ENCODE data around the gene CNN3.

Gene CNN3

DNA sequence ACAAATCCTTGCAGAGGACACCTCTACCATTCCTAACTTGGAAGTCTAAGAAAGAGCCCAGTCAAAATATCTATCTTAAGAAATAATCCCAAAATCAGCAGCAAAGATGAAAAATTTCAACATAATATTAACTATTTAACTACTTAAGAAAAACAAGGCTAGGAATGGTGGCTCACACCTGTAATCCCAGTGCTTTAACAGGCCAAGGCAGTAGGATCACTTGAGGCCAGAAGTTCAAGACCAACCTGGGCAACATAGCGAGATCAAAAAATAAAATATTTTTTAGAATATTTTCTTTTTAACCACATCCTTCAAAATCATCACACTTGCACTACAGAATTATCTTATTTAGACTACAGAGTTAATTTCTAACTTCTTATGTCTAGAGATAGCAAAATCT is 4.9 kb downstream of the CNN3 start:
- H3K27ac ChIP-seq (ENCODE audit: low read length) = no peak overlapping the region
- no peak overlapping the region for H3K9ac ChIP-seq (ENCODE audit: low read length in 2 of 2)
- H3K4me3 ChIP-seq (ENCODE audit: low read length in 2 of 2) = no peak overlapping the region

GRCh38 chr1:94920061-94920460 is 6.8 kb downstream of the CNN3 start:
- Histone ChIP-seq H3K27me3 (ENCODE audit: control insufficient read depth in 1 of 2, insufficient read depth in 2 of 2, low read length in 2 of 2) (no peaks in the 10 kb centered on the region), H3K36me3 (ENCODE audit: control insufficient read depth in 2 of 2, insufficient read depth in 2 of 2, low read length in 2 of 2) (no peaks in the 10 kb centered on the region), H3K9me3 (ENCODE audit: control insufficient read depth in 2 of 2, low read length in 2 of 2) (no peaks in the 10 kb centered on the region), H3K4me3 (ENCODE audit: low read length in 2 of 2) (peak overlapping the region in 1 of 2 donors; percentile 12), H3K27ac (ENCODE audit: low read length) (no peak overlapping the region), H3K9ac (ENCODE audit: low read length in 2 of 2) (no peak overlapping the region), H3K4me1 (ENCODE audit: control insufficient read depth, insufficient read depth, low read length) (peaks cover 43% of the 10 kb centered on the region)

More for the DNA sequence above, 4.9 kb downstream of the CNN3 start:
- H3K27me3 ChIP-seq (ENCODE audit: control insufficient read depth in 1 of 2, insufficient read depth in 2 of 2, low read length in 2 of 2) = no peaks in the 10 kb centered on the region
- H3K4me1 ChIP-seq (ENCODE audit: control insufficient read depth, insufficient read depth, low read length) = peaks cover 34% of the 10 kb centered on the region
- no peaks in the 10 kb centered on the region for H3K9me3 ChIP-seq (ENCODE audit: control insufficient read depth in 2 of 2, low read length in 2 of 2)
- H3K36me3 ChIP-seq (ENCODE audit: control insufficient read depth in 2 of 2, insufficient read depth in 2 of 2, low read length in 2 of 2) = no peaks in the 10 kb centered on the region

- peaks cover 40% of the 10 kb centered on the region for H3K4me1 ChIP-seq (ENCODE audit: control insufficient read depth, insufficient read depth, low read length)
- no peaks in the 10 kb centered on the region for H3K27me3 ChIP-seq (ENCODE audit: control insufficient read depth in 1 of 2, insufficient read depth in 2 of 2, low read length in 2 of 2)
- no peak overlapping the region for H3K9ac ChIP-seq (ENCODE audit: low read length in 2 of 2)
- peak overlapping the region; percentile 12 to 17 for H3K4me3 ChIP-seq (ENCODE audit: low read length in 2 of 2)
- no peaks in the 10 kb centered on the region for H3K36me3 ChIP-seq (ENCODE audit: control insufficient read depth in 2 of 2, insufficient read depth in 2 of 2, low read length in 2 of 2)
- no peaks in the 10 kb centered on the region for H3K9me3 ChIP-seq (ENCODE audit: control insufficient read depth in 2 of 2, low read length in 2 of 2)
- peak overlapping the region; percentile 19 for H3K27ac ChIP-seq (ENCODE audit: low read length)
Observed at GRCh38 chr1:94919241-94920030, 7.5 kb downstream of the CNN3 start.

DNA sequence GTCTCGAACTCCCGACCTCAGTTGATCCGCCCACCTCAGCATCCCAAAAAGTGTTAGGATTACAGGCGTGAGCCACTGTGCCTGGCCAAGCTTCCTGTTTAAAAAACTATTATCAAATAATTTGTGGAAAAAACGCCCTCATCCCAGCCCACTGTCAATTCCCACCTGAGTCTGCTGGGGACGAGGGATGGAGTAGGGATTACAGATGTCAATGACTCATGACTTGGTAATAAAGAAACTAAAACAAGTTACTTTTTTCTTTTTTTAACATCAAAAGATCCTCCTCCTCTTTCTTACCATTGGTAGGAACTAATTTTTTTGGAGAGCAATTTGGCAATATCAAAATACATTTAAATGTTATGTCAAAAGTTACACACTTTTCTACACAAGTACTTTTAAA is 9.7 kb downstream of the CNN3 start:
- peaks cover 42% of the 10 kb centered on the region for H3K4me1 ChIP-seq (ENCODE audit: control insufficient read depth, insufficient read depth, low read length)

DNA sequence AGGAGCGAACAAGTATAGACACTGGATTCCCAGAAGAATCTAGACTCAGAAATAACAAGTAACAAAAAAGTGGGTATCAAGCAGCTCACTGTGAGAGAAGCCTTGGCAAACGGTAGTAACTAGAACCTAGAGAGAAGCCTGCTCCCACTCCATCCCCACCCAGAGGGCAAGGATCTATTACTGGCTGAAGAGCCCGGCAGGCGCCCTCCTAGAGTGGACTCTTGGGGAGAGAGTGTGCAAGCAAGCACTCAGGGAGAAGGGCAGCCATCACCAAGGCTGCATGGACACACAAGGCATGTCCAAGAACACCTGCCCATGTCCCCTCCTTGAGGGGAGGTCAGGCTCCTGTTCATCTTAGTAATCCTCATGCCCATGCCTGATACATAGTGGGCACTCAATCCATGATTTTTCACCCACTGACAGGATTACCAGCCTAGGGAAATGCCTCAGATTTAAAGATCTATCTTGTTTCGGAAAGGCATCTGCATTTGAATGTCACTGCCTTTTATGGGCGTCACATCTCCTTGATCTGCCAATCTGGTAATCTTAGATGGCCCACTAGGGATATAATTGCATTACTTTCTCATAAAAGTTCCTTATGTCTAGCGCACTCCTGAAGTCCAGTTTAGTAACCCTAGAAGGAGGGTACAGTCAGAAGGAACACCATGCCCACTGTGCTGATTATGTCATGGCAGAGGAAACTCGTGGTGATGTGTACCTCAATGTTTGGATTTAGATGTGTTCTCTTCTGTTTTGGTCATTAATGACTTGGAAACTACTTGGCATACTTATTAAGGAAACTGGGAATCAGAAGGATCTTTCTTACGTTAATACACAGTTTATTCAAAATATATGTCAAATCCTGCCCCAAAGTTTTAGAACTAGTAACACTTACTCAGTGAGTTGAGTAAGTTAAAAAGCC is 14.4 kb downstream of the CNN3 start:
- H3K36me3 ChIP-seq (ENCODE audit: control insufficient read depth in 2 of 2, insufficient read depth in 2 of 2, low read length in 2 of 2) = no peaks in the 10 kb centered on the region
- no peaks in the 10 kb centered on the region for H3K27me3 ChIP-seq (ENCODE audit: control insufficient read depth in 1 of 2, insufficient read depth in 2 of 2, low read length in 2 of 2)
- H3K4me1 ChIP-seq (ENCODE audit: control insufficient read depth, insufficient read depth, low read length) = peaks cover 38% of the 10 kb centered on the region
- H3K27ac ChIP-seq (ENCODE audit: low read length) = no peak overlapping the region
- no peaks in the 10 kb centered on the region for H3K9me3 ChIP-seq (ENCODE audit: control insufficient read depth in 2 of 2, low read length in 2 of 2)
- no peak overlapping the region for H3K9ac ChIP-seq (ENCODE audit: low read length in 2 of 2)
- peak overlapping the region; percentile 20 to 36 for H3K4me3 ChIP-seq (ENCODE audit: low read length in 2 of 2)

More for the DNA sequence above, 9.7 kb downstream of the CNN3 start:
- H3K4me3 ChIP-seq (ENCODE audit: low read length in 2 of 2) = no peak overlapping the region
- no peaks in the 10 kb centered on the region for H3K9me3 ChIP-seq (ENCODE audit: control insufficient read depth in 2 of 2, low read length in 2 of 2)
- no peaks in the 10 kb centered on the region for H3K36me3 ChIP-seq (ENCODE audit: control insufficient read depth in 2 of 2, insufficient read depth in 2 of 2, low read length in 2 of 2)
- H3K27me3 ChIP-seq (ENCODE audit: control insufficient read depth in 1 of 2, insufficient read depth in 2 of 2, low read length in 2 of 2) = no peaks in the 10 kb centered on the region
- no peak overlapping the region for H3K27ac ChIP-seq (ENCODE audit: low read length)
- no peak overlapping the region for H3K9ac ChIP-seq (ENCODE audit: low read length in 2 of 2)

DNA sequence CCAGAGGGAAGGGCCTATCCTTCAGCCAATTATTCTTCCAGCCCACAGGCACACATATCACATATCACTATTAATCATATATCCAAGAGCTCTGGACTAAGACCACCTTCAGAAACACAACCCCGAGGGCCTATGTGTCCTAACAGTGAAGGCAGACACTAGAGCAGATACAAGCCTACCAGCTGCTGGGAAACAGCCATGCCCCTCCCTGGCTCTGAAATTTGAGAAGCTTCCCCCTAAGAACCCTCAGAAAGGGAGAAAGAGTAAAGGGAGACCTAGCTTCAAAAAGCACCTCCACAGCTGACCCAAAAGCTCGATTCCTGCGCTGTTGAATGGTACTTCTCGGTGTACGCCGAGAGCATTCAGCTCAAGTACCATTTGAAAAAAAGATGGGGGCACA is 17.4 kb downstream of the CNN3 start:
- H3K4me1 ChIP-seq (ENCODE audit: control insufficient read depth, insufficient read depth, low read length) = peaks cover 41% of the 10 kb centered on the region
- H3K27ac ChIP-seq (ENCODE audit: low read length) = no peak overlapping the region
- no peak overlapping the region for H3K9ac ChIP-seq (ENCODE audit: low read length in 2 of 2)
- H3K9me3 ChIP-seq (ENCODE audit: control insufficient read depth in 2 of 2, low read length in 2 of 2) = no peaks in the 10 kb centered on the region
- H3K27me3 ChIP-seq (ENCODE audit: control insufficient read depth in 1 of 2, insufficient read depth in 2 of 2, low read length in 2 of 2) = no peaks in the 10 kb centered on the region
- H3K4me3 ChIP-seq (ENCODE audit: low read length in 2 of 2) = no peak overlapping the region
- H3K36me3 ChIP-seq (ENCODE audit: control insufficient read depth in 2 of 2, insufficient read depth in 2 of 2, low read length in 2 of 2) = no peaks in the 10 kb centered on the region

- Histone ChIP-seq H3K9me3 (ENCODE audit: control insufficient read depth in 2 of 2, low read length in 2 of 2) (no peaks in the 10 kb centered on the region), H3K4me3 (ENCODE audit: low read length in 2 of 2) (no peak overlapping the region), H3K27me3 (ENCODE audit: control insufficient read depth in 1 of 2, insufficient read depth in 2 of 2, low read length in 2 of 2) (no peaks in the 10 kb centered on the region), H3K36me3 (ENCODE audit: control insufficient read depth in 2 of 2, insufficient read depth in 2 of 2, low read length in 2 of 2) (no peaks in the 10 kb centered on the region), H3K9ac (ENCODE audit: low read length in 2 of 2) (no peak overlapping the region), H3K4me1 (ENCODE audit: control insufficient read depth, insufficient read depth, low read length) (peaks cover 36% of the 10 kb centered on the region), H3K27ac (ENCODE audit: low read length) (no peak overlapping the region)
Observed at GRCh38 chr1:94908965-94909364, 17.9 kb downstream of the CNN3 start.

- Histone ChIP-seq H3K36me3 (ENCODE audit: control insufficient read depth in 2 of 2, insufficient read depth in 2 of 2, low read length in 2 of 2) (no peaks in the 10 kb centered on the region), H3K4me1 (ENCODE audit: control insufficient read depth, insufficient read depth, low read length) (peaks cover 33% of the 10 kb centered on the region), H3K9ac (ENCODE audit: low read length in 2 of 2) (no peak overlapping the region), H3K27me3 (ENCODE audit: control insufficient read depth in 1 of 2, insufficient read depth in 2 of 2, low read length in 2 of 2) (no peaks in the 10 kb centered on the region), H3K9me3 (ENCODE audit: control insufficient read depth in 2 of 2, low read length in 2 of 2) (no peaks in the 10 kb centered on the region), H3K4me3 (ENCODE audit: low read length in 2 of 2) (no peak overlapping the region), H3K27ac (ENCODE audit: low read length) (no peak overlapping the region)
Observed at GRCh38 chr1:94908190-94908589, 18.7 kb downstream of the CNN3 start.

DNA sequence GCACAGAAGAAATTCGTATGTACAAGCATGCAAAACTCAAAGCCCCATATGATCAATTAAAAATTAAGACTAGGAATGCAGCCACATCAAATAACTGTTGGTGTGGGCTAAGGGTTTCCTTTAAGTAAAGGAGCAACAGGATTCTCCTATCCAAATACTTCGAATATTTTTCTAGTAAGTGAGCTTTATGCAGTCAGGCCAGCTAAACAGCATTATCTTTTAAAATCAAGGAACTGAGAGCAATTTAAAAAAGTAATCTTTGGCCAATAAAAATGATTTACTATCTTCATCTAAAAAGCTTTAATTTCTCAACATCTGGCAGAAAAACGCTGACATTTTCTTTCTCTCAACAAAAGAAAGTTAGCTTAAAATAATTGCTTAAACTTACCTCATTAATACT is 19.8 kb downstream of the CNN3 start:
- no peaks in the 10 kb centered on the region for H3K9me3 ChIP-seq (ENCODE audit: control insufficient read depth in 2 of 2, low read length in 2 of 2)
- no peaks in the 10 kb centered on the region for H3K27me3 ChIP-seq (ENCODE audit: control insufficient read depth in 1 of 2, insufficient read depth in 2 of 2, low read length in 2 of 2)
- H3K27ac ChIP-seq (ENCODE audit: low read length) = no peak overlapping the region
- H3K4me3 ChIP-seq (ENCODE audit: low read length in 2 of 2) = no peak overlapping the region
- H3K4me1 ChIP-seq (ENCODE audit: control insufficient read depth, insufficient read depth, low read length) = peaks cover 29% of the 10 kb centered on the region
- H3K9ac ChIP-seq (ENCODE audit: low read length in 2 of 2) = no peak overlapping the region
- no peaks in the 10 kb centered on the region for H3K36me3 ChIP-seq (ENCODE audit: control insufficient read depth in 2 of 2, insufficient read depth in 2 of 2, low read length in 2 of 2)

- Histone ChIP-seq H3K27me3 (ENCODE audit: control insufficient read depth in 1 of 2, insufficient read depth in 2 of 2, low read length in 2 of 2) (no peaks in the 10 kb centered on the region), H3K36me3 (ENCODE audit: control insufficient read depth in 2 of 2, insufficient read depth in 2 of 2, low read length in 2 of 2) (peaks cover 3 to 5% of the 10 kb centered on the region in 2 donors), H3K27ac (ENCODE audit: low read length) (no peak overlapping the region), H3K4me1 (ENCODE audit: control insufficient read depth, insufficient read depth, low read length) (peaks cover 26% of the 10 kb centered on the region), H3K9me3 (ENCODE audit: control insufficient read depth in 2 of 2, low read length in 2 of 2) (no peaks in the 10 kb centered on the region), H3K4me3 (ENCODE audit: low read length in 2 of 2) (no peak overlapping the region), H3K9ac (ENCODE audit: low read length in 2 of 2) (no peak overlapping the region)
Observed at GRCh38 chr1:94906382-94906781, 20.5 kb downstream of the CNN3 start.
